Upper lobe of left lung (tissue), 6 donors: ENCODE data around the gene SPOCK1. TPM values are rescaled to one million over a fixed set of nuclear protein-coding genes. Genes with fewer than 3 reads are reported as not detected.

Source experiments
- ATAC-seq, 2 donors: fragments of 200-7000 bp; cut with Tn5 transposase; one replicate each; pipeline ENCODE4 v1.9.1; 2022; ENCODE audit warnings: mild to moderate bottlenecking in 2 of 2, moderate library complexity in 2 of 2; ENCODE audit not compliant: low FRiP score in 2 of 2
- DNase-seq, 2 donors: peaks; one replicate each; pipeline ENCODE4 v3.0.0-alpha.2; 2019 to 2020
- H3K27ac ChIP-seq, 4 donors: fragments of 200-600 bp; sonication (generic); one replicate each; pipeline ENCODE4 v1.5.1; 2016 to 2019
- H3K27me3 ChIP-seq, 4 donors: fragments of 200-600 bp; sonication (generic); one replicate each; pipeline ENCODE4 v1.5.1; 2017 to 2019
- H3K36me3 ChIP-seq, 4 donors: fragments of 200-600 bp; sonication (generic); one replicate each; pipeline ENCODE4 v1.5.1; 2016 to 2019
- H3K4me1 ChIP-seq, 4 donors: fragments of 200-600 bp; sonication (generic); one replicate each; pipeline ENCODE4 v1.5.1; 2018 to 2019
- H3K4me3 ChIP-seq, 4 donors: fragments of 200-600 bp; sonication (generic); one replicate each; pipeline ENCODE4 v1.5.1; 2017 to 2019; ENCODE audit warnings: mild to moderate bottlenecking in 2 of 4, moderate library complexity in 1 of 4
- H3K9me3 ChIP-seq, 4 donors: fragments of 200-600 bp; sonication (generic); one replicate each; pipeline ENCODE4 v1.5.1; 2018 to 2019
- EP300 ChIP-seq, 4 donors: sonication (generic); formaldehyde crosslinking; IDR thresholded peaks; one replicate each; pipeline ENCODE4 v1.5.1; 2017; ENCODE audit warnings: antibody characterized with exemption in 4 of 4, control low read depth in 2 of 4
- POLR2A ChIP-seq, 4 donors: fragments of 450-650 bp; IDR thresholded peaks; one replicate each; pipeline ENCODE4 v1.5.1; 2016 to 2017; ENCODE audit warnings: antibody characterized with exemption in 4 of 4, mild to moderate bottlenecking in 2 of 4
- POLR2AphosphoS5 ChIP-seq, 2 donors: sonication (generic); formaldehyde crosslinking; IDR thresholded peaks; one replicate each; pipeline ENCODE4 v1.5.1; 2017; ENCODE audit warnings: antibody characterized with exemption in 2 of 2
- WGBS, 2 donors: methylation state at CpG; one replicate each; pipeline ENCODE4 v1.1.5; 2017 to 2018; 5-methylcytosine and 5-hydroxymethylcytosine counted together
- small RNA-seq, 4 donors: library from RNA; depleted of rRNA; stranded (forward); fragments of <200 nt; gene quantifications; one replicate each; pipeline ENCODE3, GENCODE V24; 2016
- total RNA-seq, 6 donors: library from RNA; depleted of rRNA in 4 of 6; stranded (reverse); fragments of >200 nt in 4 of 6; gene quantifications; one replicate each; pipeline versions ENCODE4 v1.1.0 to v1.2.1, GENCODE V29; 2016 to 2021
- TF ChIP-seq, protein P1 (sequence below), 6 experiments: fragments of 450-650 bp in 4 of 6; fragments of 200-600 bp in 2 of 6; sonication (generic) in 2 of 6; IDR thresholded peaks; one replicate each; pipeline ENCODE4 v1.5.1; 2016 to 2019; ENCODE audit warnings: antibody characterized with exemption in 6 of 6
- donor health status: DM: no; HTN: no; CAD: no; lungs with moderate emphysema.
- donor health status: DM: no; HTN: yes; CAD: no; lungs with severe emphysema.

The SPOCK1 gene
- total RNA-seq, 6 donors from 2014 or later: 0.33 to 16.6 (median 2.0) TPM; not detected in 1

DNA sequence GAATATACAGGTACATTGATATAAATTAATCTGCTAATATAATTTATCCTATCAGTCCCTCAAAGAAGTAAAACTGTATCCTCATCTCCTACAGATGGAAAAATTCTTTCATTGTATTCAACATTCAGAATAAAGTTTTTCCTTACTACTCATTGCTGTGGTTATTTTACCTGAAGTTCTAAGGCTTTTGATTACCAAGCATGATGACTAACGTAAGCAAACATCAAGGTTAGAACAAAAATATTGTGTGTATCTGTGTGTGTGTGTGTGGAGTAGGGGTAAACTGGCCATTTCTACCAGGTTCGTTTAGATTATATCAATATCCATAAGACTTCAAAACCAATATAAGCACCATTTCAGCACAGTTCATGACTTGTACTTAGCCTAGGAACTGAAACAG lies 573.1 kb downstream of the SPOCK1 start:
- Histone ChIP-seq H3K4me3 (no peak overlapping the region), H3K27ac (no peak overlapping the region), H3K9me3 (no peaks in the 10 kb centered on the region), H3K36me3 (no peaks in the 10 kb centered on the region), H3K27me3 (no peaks in the 10 kb centered on the region), H3K4me1 (no peaks in the 10 kb centered on the region)
- TF ChIP-seq, protein P1, sequence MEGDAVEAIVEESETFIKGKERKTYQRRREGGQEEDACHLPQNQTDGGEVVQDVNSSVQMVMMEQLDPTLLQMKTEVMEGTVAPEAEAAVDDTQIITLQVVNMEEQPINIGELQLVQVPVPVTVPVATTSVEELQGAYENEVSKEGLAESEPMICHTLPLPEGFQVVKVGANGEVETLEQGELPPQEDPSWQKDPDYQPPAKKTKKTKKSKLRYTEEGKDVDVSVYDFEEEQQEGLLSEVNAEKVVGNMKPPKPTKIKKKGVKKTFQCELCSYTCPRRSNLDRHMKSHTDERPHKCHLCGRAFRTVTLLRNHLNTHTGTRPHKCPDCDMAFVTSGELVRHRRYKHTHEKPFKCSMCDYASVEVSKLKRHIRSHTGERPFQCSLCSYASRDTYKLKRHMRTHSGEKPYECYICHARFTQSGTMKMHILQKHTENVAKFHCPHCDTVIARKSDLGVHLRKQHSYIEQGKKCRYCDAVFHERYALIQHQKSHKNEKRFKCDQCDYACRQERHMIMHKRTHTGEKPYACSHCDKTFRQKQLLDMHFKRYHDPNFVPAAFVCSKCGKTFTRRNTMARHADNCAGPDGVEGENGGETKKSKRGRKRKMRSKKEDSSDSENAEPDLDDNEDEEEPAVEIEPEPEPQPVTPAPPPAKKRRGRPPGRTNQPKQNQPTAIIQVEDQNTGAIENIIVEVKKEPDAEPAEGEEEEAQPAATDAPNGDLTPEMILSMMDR (IDR thresholded peaks at IDR 0.05): no peak
- TF ChIP-seq POLR2A (IDR thresholded peaks at IDR 0.05): no peak
- no peak for TF ChIP-seq EP300 (IDR thresholded peaks at IDR 0.05)
- TF ChIP-seq POLR2AphosphoS5 (IDR thresholded peaks at IDR 0.05): no peak
- ATAC-seq (no peak), DNase-seq (no peak)
- WGBS, 2 donors: 72 to 74% methylated on average over 2 of the region's 2 CpGs

Small RNA genes within 50 kb of the gene (small RNA-seq; reads per million reads assigned to genes)
- 0 reads per million in 4 donors for gene RNA5SP193

Other genes with a start within 250 kb of the SPOCK1 start
- 10 to 100 TPM in 1 of 6 donors, 1 to 10 TPM in 5; 2.7 to 17.8 (median 5.2) TPM for gene KLHL3, start 236.8 kb upstream of the SPOCK1 start, total RNA-seq